ENCODE data around the gene RBMS3. TPM values are rescaled to one million over a fixed set of nuclear protein-coding genes. Genes with fewer than 3 reads are reported as not detected.

The RBMS3 gene
- total RNA-seq, 2 experiments from 2014 or later: 0.38 to 0.63 TPM

DNA sequence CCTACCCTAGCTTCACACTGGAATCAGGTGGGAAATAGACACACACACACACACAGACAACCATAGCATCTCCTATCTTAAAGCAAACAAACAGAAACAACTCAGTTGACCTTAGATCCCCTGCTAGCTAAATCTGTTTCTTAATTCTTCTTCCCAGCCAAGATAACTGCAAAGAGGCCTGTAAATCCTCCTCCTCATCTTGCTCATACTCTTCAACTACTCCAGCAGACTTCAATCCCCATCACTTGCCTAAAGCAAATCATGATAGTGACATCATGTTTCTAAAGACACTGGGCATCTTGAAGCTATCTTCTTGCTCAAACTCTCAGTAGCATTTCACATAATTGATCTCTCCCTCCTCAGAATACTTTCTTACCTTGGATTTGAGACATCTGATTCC is 303.0 kb downstream of the RBMS3 start:
- Mint-ChIP-seq H3K36me3 (ENCODE audit: low read depth) (no peaks in the 10 kb centered on the region), H3K9me3 (peaks cover 3% of the 10 kb centered on the region), H3K27me3 (no peaks in the 10 kb centered on the region), H3K27ac (no peak overlapping the region), H3K4me3 (no peak overlapping the region), H3K4me1 (no peaks in the 10 kb centered on the region)
- CTCF ChIA-PET: no interaction called here
- DNase-seq: no peak
- POLR2A ChIA-PET: no interaction called here

DNA sequence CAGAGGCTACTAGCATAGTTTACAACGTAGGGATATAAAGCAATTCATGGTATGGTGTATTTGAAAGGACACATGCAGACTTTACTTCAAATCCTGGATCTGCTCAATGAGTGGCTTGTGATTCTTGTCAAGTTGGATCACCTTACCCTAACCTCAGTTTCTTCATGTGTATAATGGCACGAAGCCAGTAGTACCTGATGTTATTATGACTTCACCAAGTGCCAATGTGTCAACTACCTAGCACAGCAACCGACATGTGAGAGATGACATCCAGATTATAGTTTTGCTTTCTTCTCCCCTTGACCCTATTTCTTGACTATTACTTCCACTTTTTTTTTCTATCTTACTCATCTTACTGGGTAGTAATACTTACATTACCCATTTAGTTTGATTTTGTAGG is 304.5 kb downstream of the RBMS3 start:
- no peak overlapping the region for H3K27ac Mint-ChIP-seq
- no peaks in the 10 kb centered on the region for H3K36me3 Mint-ChIP-seq (ENCODE audit: low read depth)
- H3K4me1 Mint-ChIP-seq: no peaks in the 10 kb centered on the region
- H3K4me3 Mint-ChIP-seq: no peak overlapping the region
- no peaks in the 10 kb centered on the region for H3K27me3 Mint-ChIP-seq
- POLR2A ChIA-PET: no interaction called here
- DNase-seq: no peak
- no peaks in the 10 kb centered on the region for H3K9me3 Mint-ChIP-seq
- CTCF ChIA-PET: no interaction called here

DNA sequence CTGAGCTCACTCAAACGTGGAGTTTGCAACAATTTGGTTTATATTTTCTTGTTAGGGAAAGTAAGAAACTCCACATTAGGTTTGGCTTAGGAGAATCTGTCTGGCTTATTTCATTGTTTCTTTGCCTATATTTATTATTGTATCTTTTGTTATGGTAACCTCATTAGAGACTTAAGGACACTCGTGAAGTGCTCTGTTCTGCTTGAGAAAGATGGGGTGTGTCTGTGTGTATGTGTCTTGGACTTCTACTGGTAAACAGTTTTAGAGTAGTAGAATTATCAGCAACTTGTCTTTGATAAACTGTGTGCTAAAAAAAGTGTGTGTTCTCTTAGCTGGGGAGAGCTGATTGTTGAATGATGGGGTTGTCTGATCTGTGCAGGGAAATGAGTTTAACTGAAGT is 306.5 kb downstream of the RBMS3 start:
- no peak for DNase-seq
- ChIA-PET CTCF (no interaction called here), POLR2A (no interaction called here)
- no peak overlapping the region for H3K27ac Mint-ChIP-seq
- H3K9me3 Mint-ChIP-seq: no peaks in the 10 kb centered on the region
- no peaks in the 10 kb centered on the region for H3K36me3 Mint-ChIP-seq (ENCODE audit: low read depth)
- no peaks in the 10 kb centered on the region for H3K27me3 Mint-ChIP-seq
- no peaks in the 10 kb centered on the region for H3K4me1 Mint-ChIP-seq
- H3K4me3 Mint-ChIP-seq: no peak overlapping the region

DNA sequence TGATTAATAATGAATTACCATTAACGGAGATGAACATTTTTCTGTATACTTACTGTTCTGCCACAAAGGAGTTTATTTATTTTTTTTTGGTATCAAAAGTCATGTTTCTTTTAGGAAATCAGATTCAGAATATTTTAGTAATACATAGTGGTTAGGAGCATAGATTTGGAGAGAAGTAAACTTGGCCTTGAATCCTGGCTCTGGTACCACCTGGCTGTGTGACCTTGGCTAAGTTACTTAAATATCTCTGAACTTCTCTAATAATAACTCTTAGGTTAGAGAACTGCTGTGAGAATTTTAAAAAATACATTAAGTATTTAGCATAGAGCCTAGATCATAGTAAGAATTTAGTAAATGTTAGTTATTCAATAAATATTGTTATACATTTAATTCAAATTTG is 309.1 kb downstream of the RBMS3 start:
- ChIA-PET CTCF (no interaction called here), POLR2A (no interaction called here)
- H3K27ac Mint-ChIP-seq: no peak overlapping the region
- H3K4me1 Mint-ChIP-seq: no peaks in the 10 kb centered on the region
- no peaks in the 10 kb centered on the region for H3K9me3 Mint-ChIP-seq
- H3K36me3 Mint-ChIP-seq (ENCODE audit: low read depth): no peaks in the 10 kb centered on the region
- H3K4me3 Mint-ChIP-seq: no peak overlapping the region
- DNase-seq: no peak
- H3K27me3 Mint-ChIP-seq: no peaks in the 10 kb centered on the region

DNA sequence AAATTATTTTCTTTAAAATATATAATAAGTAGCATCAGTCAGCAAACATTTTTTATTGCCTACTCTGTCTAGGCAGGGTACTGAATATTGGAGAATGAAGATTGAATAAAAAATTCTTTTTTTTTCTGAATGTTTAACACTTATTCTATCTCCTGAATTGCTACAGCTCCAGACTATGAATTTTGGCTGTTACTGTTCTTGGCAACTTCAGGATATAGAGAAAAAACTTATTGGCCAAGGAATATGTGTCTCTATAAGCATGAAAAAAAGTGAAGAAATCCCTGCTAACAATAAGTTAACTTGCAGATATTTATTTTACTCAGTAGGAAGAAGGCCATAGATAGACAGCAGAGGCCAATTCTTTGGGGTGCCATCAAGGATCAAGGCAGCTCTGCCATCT is 309.6 kb downstream of the RBMS3 start:
- Mint-ChIP-seq H3K27ac (no peak overlapping the region), H3K4me1 (no peaks in the 10 kb centered on the region), H3K4me3 (no peak overlapping the region), H3K36me3 (ENCODE audit: low read depth) (no peaks in the 10 kb centered on the region), H3K27me3 (no peaks in the 10 kb centered on the region), H3K9me3 (no peaks in the 10 kb centered on the region)
- no peak for DNase-seq
- ChIA-PET POLR2A (no interaction called here), CTCF (no interaction called here)

DNA sequence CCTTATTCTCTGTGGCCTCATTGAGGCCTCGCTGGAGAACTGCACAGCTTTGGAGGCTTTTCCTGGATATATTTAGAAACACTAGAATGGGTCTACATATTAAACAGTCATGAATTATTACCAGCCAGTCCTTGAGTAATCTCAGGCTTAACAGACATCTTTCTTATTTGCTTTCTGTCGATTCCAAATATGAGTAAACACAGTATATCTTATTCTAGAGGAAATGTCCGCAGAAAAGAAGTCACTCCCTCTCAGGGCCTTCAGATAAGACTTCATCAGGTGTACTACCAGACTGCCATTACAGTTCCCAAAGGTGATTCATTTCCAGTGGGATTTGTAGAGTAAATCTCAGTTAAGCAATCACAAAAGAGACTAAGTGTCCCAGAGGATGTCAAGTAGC is 310.7 kb downstream of the RBMS3 start:
- H3K4me1 Mint-ChIP-seq: no peaks in the 10 kb centered on the region
- H3K4me3 Mint-ChIP-seq: no peak overlapping the region
- POLR2A ChIA-PET: no interaction called here
- H3K27ac Mint-ChIP-seq: no peak overlapping the region
- H3K27me3 Mint-ChIP-seq: no peaks in the 10 kb centered on the region
- DNase-seq: no peak
- H3K9me3 Mint-ChIP-seq: no peaks in the 10 kb centered on the region
- no peaks in the 10 kb centered on the region for H3K36me3 Mint-ChIP-seq (ENCODE audit: low read depth)
- CTCF ChIA-PET: no interaction called here

DNA sequence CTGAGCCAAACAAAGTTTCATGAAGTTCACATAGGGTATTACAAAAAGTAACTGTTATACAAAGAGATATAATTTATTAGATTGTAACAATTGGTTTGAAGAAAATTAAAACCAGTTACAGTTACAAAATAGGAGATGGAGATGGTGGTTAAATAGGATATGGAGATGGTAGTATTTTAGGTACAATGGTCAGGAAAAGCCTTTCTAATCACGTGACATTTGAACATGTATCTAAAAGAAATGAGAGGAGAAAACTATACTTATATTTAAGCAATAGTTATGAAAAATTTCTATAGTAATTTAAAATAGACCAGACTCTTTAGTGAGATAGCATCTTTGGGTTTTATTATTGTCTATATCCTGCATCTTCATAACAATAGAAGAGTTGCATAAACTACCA is 312.9 kb downstream of the RBMS3 start:
- H3K4me3 Mint-ChIP-seq: no peak overlapping the region
- H3K4me1 Mint-ChIP-seq: no peaks in the 10 kb centered on the region
- H3K36me3 Mint-ChIP-seq (ENCODE audit: low read depth): no peaks in the 10 kb centered on the region
- CTCF ChIA-PET: no interaction called here
- no peak for DNase-seq
- POLR2A ChIA-PET: no interaction called here
- H3K27ac Mint-ChIP-seq: no peak overlapping the region
- no peaks in the 10 kb centered on the region for H3K9me3 Mint-ChIP-seq
- H3K27me3 Mint-ChIP-seq: no peaks in the 10 kb centered on the region

DNA sequence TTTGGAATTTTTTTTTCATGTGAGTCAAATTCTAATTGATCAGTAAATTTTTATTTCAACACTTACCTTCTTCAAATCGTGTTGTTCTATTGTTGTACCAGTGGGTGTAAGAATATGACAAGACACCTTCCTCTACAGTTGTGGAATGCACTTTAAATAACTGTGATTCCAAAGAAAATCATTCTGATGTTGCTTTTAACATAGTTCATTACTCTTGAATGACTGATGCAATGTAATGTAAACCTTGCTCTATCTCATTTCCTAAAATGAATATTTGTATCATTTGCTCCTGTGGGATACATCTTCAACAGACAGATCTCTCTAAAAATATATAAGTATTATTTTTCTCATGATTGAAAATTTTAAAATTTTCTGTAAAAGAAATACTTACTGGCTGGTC is 313.4 kb downstream of the RBMS3 start:
- ChIA-PET POLR2A (no interaction called here), CTCF (no interaction called here)
- no peak overlapping the region for H3K4me3 Mint-ChIP-seq
- no peaks in the 10 kb centered on the region for H3K9me3 Mint-ChIP-seq
- H3K27me3 Mint-ChIP-seq: no peaks in the 10 kb centered on the region
- H3K36me3 Mint-ChIP-seq (ENCODE audit: low read depth): no peaks in the 10 kb centered on the region
- H3K4me1 Mint-ChIP-seq: no peaks in the 10 kb centered on the region
- no peak for DNase-seq
- H3K27ac Mint-ChIP-seq: no peak overlapping the region

DNA sequence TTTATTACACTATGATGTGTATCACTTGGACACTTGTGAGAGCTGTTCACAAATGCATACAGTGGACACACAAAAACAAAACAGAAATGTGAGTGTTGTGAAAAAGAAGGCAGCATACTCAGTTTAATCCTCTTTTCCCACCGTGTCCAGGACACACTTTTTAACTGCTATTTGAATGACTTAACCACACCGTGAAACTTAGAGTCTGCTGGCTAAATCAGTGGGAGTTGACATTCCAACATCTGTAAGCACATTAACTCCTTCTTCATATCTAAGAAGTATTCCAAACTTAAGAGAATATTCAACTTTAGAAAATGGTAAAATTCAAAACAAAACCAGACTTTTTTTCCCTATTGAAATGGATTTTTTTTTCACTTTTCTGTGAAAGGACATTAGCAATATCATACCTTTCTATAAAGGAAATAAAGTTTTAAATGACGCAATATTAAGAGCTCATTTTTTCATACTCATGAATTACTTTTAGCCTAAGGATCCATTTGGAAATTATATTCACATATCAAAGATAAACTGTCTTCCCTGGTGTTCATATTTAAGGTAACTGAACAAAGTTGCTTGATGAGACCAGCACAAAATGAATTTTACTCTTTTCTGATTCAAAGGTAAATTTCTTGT is 316.6 kb downstream of the RBMS3 start:
- ChIA-PET CTCF (no interaction called here), POLR2A (no interaction called here)
- DNase-seq: no peak
- H3K36me3 Mint-ChIP-seq (ENCODE audit: low read depth): no peaks in the 10 kb centered on the region
- no peak overlapping the region for H3K27ac Mint-ChIP-seq
- no peaks in the 10 kb centered on the region for H3K27me3 Mint-ChIP-seq
- no peaks in the 10 kb centered on the region for H3K4me1 Mint-ChIP-seq
- H3K9me3 Mint-ChIP-seq: no peaks in the 10 kb centered on the region
- no peak overlapping the region for H3K4me3 Mint-ChIP-seq

DNA sequence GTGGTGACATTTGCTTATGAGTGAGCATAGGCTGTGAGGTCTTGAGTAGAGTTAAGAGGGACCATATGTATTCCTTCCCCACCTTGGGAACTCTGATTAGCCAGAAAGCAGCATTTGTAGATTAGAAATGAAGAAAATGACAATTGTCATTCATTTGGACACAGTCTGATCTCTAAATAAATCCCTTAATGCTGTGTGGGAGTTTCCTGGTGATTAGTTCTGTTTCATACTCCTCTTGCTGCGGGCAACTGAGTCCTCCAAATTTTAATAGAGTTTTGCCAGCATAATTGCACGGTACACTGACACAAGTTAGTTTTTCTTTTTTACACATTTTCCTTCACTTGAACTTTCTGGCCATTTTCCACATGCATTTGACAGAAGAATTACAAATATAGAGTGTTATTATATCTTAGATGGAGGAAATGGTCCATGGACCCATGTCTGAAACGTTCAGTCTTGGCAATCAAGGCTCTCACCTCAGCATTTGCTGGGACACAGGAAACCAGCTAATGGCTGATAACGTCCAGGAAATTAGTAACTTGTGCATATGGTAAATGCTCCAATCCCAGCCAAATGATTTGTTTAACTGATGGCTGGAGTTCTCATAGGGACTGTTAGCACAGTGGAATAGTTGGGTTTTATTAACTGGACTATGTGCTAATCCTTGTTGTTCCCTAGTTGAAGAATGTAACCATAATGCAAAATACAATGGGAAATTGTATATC is 321.2 kb downstream of the RBMS3 start:
- Mint-ChIP-seq H3K4me1 (no peaks in the 10 kb centered on the region), H3K4me3 (no peak overlapping the region), H3K27me3 (no peaks in the 10 kb centered on the region), H3K27ac (no peak overlapping the region), H3K9me3 (no peaks in the 10 kb centered on the region), H3K36me3 (ENCODE audit: low read depth) (no peaks in the 10 kb centered on the region)
- ChIA-PET POLR2A (no interaction called here), CTCF (no interaction called here)
- DNase-seq: no peak

DNA sequence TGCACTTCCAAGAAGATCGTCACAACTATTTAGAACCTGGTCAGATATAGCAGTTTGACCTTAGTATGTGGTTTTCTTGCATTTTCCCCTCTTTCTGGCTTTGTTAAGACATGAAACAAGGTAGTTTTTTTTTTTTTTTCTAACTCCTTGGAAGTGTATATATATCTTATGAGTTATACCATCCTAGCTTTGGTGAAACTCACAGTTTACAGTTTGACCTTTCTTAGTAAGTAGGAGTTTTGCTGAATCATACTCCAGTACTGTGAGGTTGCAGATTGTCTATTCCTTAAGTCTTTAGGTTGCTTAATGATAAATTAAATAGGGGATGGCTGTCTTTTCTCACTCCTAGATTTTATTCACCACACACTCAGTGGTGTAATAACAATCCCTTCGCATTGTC is 325.0 kb downstream of the RBMS3 start:
- no peak for DNase-seq
- Mint-ChIP-seq H3K27ac (no peak overlapping the region), H3K9me3 (no peaks in the 10 kb centered on the region), H3K4me3 (no peak overlapping the region), H3K36me3 (ENCODE audit: low read depth) (no peaks in the 10 kb centered on the region), H3K4me1 (no peaks in the 10 kb centered on the region), H3K27me3 (no peaks in the 10 kb centered on the region)
- ChIA-PET CTCF (no interaction called here), POLR2A (no interaction called here)

DNA sequence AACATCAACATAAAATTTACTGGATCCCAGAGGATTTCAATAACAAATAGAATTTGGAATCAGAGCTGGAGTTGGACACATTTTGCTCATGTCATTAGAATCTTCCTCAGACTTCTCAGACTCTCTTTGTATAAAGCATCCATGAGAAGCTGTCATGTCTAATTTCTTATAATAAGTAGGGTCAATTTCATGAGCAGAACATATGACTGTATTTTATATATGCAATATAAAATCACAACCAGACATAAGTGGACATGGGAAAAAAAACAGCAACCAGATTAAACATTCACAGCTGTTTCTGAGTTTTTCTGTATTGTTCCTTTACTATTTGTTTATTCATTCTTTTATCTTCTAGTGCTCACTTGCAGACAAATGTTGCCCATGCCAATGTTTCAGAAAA is 325.5 kb downstream of the RBMS3 start:
- H3K27me3 Mint-ChIP-seq: no peaks in the 10 kb centered on the region
- H3K36me3 Mint-ChIP-seq (ENCODE audit: low read depth): no peaks in the 10 kb centered on the region
- H3K27ac Mint-ChIP-seq: no peak overlapping the region
- ChIA-PET POLR2A (no interaction called here), CTCF (no interaction called here)
- H3K9me3 Mint-ChIP-seq: no peaks in the 10 kb centered on the region
- no peak overlapping the region for H3K4me3 Mint-ChIP-seq
- DNase-seq: no peak
- no peaks in the 10 kb centered on the region for H3K4me1 Mint-ChIP-seq

DNA sequence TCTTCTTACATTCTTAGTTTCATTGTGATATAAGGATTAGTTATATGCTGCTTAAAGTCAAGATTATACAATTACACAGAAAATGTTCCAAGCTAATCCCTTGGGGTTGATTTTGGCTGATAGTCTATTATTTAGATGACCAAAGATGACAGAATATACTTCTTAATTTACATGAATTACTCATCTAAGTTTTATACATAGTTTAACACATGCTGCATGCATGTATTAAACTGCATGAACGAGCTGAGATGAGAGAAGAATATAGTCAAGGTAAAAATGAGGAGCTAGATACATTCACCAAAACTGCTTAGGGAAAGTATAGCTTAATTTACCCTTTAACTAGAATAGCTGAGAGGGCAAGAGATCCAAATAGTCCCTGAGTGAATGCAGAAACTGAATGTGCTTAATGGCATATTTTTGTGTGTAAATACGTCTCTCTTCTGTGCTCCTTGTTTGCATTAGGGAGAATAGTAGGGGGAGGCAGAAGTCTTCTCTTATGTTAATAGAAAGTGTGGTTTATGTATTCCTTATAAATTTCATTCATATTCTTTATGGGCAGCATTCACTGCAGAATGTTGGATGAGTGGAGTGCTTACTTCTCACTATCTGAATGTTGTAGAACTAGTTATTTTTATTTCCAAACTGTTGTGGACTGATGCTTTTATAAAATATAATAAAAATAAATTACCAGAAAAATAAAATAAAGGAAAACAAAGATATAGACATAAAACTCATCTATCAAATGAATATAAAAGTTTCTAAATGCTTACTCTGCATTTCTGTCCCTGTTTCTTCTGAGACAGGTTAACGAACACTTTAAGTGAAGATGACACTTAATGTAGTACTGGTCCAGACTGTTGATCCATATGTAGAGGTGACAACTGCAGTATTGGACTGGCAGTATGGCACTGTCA is 327.8 kb downstream of the RBMS3 start:
- DNase-seq: no peak
- POLR2A ChIA-PET: no interaction called here
- Mint-ChIP-seq H3K4me1 (no peaks in the 10 kb centered on the region), H3K27ac (no peak overlapping the region), H3K27me3 (no peaks in the 10 kb centered on the region), H3K4me3 (no peak overlapping the region), H3K36me3 (ENCODE audit: low read depth) (no peaks in the 10 kb centered on the region), H3K9me3 (no peaks in the 10 kb centered on the region)
- CTCF ChIA-PET: no interaction called here

DNA sequence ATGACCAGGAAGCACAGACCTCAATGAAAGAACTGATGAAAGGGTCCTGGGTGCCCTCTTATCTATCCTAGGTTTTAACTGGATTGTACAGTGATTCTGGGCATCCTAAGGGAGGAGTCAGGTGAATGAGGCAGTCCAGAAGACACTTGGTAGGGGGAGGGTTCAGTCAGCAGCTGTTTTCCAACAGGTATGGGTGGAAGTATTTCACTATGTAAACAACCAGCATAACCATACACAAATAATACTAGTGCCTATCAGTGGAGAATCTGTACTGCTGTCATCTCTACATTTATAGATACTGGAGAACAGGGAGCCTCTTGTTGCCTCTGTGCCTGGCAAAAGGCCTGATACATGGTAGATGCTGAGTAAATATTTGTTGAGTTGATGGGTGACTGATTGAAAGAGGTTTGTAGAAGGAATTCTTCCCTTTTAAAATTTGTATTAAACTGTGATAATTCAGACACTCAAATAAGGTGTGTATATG is 328.5 kb downstream of the RBMS3 start:
- Mint-ChIP-seq H3K4me1 (no peaks in the 10 kb centered on the region), H3K9me3 (no peaks in the 10 kb centered on the region), H3K27me3 (no peaks in the 10 kb centered on the region), H3K27ac (no peak overlapping the region), H3K4me3 (no peak overlapping the region), H3K36me3 (ENCODE audit: low read depth) (no peaks in the 10 kb centered on the region)
- CTCF ChIA-PET: no interaction called here
- DNase-seq: no peak
- POLR2A ChIA-PET: no interaction called here
